GM13976 (cell line): Measurements from ENCODE around the gene PFKFB3.
A peak's percentile ranks its signal among the peaks of the same experiment; 100 is the strongest.

ENCODE experiments used
- DNase-seq: peaks from one replicate; pipeline ENCODE4 v3.0.0; 2012; ENCODE audit warnings: low spot score
- in situ Hi-C: fragments of 300-500 bp; cut with MboI; formaldehyde crosslinking; loops from one replicate; pipeline ENCODE4 v1.12.0; 2022; ENCODE audit warnings: low sequenced_read_pairs, mixed read lengths, inconsistent platforms; ENCODE audit not compliant: unreplicated experiment
- TF ChIP-seq, protein P1 (sequence below): IDR thresholded peaks from 2 replicates; pipeline ENCODE4 v1.5.1; 2012; ENCODE audit warnings: borderline replicate concordance, mild to moderate bottlenecking; ENCODE audit not compliant: insufficient read depth; ENCODE audit errors: extremely low read depth, missing control alignments, control extremely low read depth

Gene PFKFB3

DNA sequence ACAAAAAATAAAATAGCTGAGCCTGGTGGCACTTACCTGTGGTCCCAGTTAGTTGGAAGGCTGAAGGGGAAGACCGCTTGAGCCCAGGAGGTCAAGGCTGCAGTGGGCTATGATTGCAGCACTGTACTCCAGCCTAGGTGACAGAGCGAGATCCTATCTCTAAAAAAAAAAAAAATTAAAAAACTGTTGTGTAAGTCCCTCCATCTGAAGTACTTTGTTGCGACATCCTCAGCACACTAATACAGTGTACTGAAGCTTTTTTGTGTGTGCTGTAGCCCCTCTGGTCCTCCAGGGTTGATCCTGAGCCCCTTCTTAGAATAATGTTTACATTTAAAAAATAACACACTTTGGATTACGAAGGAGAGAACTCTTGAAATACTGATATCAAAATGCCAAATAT lies 71.3 kb downstream of the PFKFB3 start:
- in situ Hi-C loops = no loop called here
- DNase-seq = no peak

DNA sequence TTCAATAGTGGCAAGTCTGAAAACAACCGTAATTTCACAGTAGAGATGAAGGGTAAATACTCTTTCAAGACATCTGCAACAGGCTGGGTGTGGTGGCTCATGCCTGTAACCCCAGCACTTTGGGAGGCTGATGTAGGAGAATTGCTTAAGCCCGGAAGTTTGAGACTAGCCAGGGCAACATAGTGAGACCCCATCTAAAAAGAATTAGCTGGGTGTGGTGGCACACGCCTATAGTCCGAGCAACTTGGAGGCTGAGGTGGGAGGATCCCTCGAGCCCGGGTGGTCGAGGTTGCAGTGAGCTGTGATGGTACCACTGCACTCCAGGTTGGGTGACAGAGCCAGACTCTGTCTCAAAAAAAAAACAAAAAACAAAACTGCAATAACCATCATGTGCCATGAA lies 71.8 kb downstream of the PFKFB3 start:
- DNase-seq = no peak
- in situ Hi-C loops = no loop called here
- TF ChIP-seq, protein P1, sequence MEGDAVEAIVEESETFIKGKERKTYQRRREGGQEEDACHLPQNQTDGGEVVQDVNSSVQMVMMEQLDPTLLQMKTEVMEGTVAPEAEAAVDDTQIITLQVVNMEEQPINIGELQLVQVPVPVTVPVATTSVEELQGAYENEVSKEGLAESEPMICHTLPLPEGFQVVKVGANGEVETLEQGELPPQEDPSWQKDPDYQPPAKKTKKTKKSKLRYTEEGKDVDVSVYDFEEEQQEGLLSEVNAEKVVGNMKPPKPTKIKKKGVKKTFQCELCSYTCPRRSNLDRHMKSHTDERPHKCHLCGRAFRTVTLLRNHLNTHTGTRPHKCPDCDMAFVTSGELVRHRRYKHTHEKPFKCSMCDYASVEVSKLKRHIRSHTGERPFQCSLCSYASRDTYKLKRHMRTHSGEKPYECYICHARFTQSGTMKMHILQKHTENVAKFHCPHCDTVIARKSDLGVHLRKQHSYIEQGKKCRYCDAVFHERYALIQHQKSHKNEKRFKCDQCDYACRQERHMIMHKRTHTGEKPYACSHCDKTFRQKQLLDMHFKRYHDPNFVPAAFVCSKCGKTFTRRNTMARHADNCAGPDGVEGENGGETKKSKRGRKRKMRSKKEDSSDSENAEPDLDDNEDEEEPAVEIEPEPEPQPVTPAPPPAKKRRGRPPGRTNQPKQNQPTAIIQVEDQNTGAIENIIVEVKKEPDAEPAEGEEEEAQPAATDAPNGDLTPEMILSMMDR = no peak

More for the DNA sequence above, 71.3 kb downstream of the PFKFB3 start:
- TF ChIP-seq, protein P1 = no peak

DNA sequence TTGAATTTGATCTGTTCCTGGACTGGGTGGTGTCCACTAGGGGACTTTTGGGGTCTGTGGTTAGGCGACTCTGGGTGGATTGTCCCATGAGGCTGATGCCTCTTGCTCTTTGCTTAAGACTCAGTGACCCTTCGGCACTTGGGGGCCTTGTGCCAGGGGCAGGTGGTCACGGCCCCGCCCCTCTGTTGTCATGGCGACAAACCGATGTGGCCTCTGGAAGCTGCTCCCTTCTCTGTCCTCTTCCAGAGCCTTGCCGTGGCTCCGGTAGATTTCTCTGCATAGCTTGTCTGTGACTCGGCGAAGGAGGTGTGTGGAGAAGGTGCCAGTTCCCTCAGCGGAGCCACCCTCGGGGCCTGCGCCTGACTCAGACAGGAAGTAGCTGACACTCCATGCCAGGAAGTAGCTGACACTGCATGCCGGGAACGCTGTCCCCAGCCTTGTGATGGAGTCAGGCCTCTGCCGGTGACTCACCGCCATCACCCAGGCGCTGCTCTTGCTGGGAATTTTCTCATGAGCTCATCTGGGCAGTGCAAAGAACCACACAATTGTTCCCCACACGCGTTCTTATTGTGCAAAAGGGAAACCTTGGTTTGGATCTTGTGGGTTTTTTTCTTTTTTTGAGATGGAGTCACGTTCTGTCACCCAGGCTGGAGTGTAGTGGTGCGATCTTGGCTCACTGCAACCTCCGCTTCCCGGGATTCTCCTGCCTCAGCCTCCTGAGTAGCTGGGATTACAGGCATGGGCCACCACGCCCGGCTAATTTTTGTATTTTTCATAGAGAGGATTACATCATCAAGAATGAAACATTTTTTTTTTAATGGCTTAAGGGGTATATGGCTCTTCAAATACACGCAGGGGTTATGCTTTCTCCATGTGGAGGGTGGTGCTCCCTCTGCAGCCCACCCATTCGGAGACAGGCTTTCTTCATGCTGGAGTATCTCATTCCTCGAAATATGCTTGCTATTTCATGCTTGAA lies 72.6 kb downstream of the PFKFB3 start:
- in situ Hi-C loops = no loop called here
- TF ChIP-seq, protein P1 = no peak
- DNase-seq = peak; percentile 84

DNA sequence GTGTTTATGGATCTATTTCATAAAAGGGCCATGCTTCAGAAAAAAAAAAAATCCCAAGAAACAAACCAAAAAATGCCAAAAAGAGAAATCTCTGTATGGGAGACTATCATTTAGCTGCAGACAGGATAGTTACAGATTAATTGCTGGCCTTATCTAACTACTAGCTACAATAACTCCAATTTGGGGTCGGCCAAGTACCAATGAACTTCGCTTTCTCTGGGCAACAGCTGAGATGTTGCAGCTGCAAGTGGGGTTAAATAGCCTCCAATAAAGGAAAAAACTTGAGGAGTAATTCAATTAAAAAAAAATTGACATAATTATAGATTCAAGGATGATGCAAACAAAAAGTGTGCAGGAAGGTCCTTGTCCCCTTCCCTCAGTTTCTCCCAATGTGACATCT lies 73.6 kb downstream of the PFKFB3 start:
- in situ Hi-C loops = no loop called here
- TF ChIP-seq, protein P1 = no peak
- no peak for DNase-seq

DNA sequence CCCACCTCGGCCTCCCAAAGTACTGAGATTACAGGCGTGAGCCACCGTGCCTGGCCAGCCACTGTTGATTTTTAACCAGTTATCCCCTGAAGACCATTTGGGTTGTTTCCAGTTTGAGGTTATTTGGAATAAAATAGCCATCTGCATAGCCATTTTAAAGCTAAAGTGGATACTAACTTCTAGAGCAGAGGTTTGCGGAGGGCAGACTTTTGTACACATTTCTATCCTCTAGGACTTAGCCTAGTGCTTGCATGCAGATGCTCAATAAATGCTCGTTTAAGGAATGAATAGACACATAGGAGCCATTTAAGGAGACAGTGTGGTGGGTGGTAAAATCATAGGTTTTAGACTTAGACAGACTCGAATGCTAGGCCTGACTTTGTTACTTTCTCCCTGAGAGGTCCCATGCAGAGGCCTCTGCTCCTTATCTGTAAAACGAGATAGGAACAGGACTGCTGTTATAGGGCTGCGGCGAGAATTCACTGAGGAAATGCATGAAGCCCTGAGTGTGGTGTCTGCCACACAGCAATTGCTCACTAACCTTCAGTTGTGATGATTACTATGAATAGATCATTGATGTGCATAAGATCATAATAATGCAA lies 75.9 kb downstream of the PFKFB3 start:
- in situ Hi-C loops = no loop called here
- no peak for DNase-seq
- TF ChIP-seq, protein P1 = no peak

DNA sequence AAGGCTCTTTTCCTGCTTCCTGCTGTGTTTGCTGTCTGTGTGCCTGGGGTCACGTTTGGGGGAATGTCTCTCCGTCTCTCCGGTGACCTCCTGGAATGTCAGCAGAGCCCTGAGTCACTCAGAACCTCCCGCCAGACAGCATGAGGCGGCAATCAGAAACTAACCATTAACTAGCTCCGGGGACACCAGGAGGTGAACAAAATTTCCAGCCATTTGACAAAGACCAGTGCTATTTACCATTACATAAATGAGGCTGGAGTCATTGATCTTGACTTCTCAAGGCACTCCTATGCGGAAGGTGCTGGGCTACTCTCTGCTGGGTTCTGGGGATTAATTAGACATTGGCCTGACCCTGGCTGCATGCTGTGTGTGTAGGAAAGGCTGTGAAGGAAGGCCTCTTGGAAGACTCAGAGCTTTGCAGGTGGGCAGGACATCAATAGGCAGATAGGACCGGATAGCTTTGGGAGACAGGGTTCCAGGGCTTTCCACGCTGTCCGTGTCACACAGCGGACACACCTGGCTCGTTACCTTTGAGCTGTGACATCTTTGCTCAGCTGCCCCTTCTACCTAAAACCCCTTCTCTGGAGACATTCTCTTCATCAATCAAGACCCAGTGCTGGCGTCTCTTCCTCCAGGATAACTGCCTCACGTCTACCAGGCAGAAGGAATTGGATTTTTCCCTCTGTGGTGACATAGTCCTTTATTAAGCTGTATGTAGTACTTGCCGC lies 77.0 kb downstream of the PFKFB3 start:
- DNase-seq = no peak
- in situ Hi-C loops = no loop called here
- TF ChIP-seq, protein P1 = no peak
